GM12878 (cell line): Measurements from ENCODE around the gene FAM200B. TPM values are rescaled to one million over a fixed set of nuclear protein-coding genes. Genes with fewer than 3 reads are reported as not detected.

Experiments
- ATAC-seq: fragments of 200-7000 bp; cut with Tn5 transposase; 3 replicates; pipeline ENCODE4 v1.9.1; 2020; ENCODE audit warnings: mild to moderate bottlenecking, moderate library complexity
- BruUV-seq: library from RNA; stranded (reverse); fragments of 400-500 nt; replicated peaks from 2 replicates; lab custom pipeline; 2021; lab: Mats Ljungman, UMichigan
- CTCF ChIA-PET: fragments of 300-600 bp; sonication (Branson Sonifier 250); formaldehyde crosslinking; extraction: SDS; loops from one replicate; lab custom pipeline; 2021; ENCODE audit warnings: inconsistent platforms; lab: Yijun Ruan, JAX
- POLR2A ChIA-PET: fragments of 350-600 bp; formaldehyde crosslinking; extraction: SDS; loops from one replicate; lab custom pipeline; 2021; ENCODE audit warnings: inconsistent platforms; lab: Charles Lee
- RAD21 ChIA-PET: fragments of 300-600 bp; sonication (Branson Sonifier 250); formaldehyde crosslinking; loops from one replicate; lab custom pipeline; 2023; ENCODE audit warnings: antibody characterized with exemption; ENCODE audit not compliant: unreplicated experiment; lab: Charles Lee
- SMC1A ChIA-PET: fragments of 300-600 bp; sonication (Branson Sonifier 250); formaldehyde crosslinking; loops from one replicate; lab custom pipeline; 2023; ENCODE audit not compliant: unreplicated experiment, uncharacterized antibody; lab: Charles Lee
- DNase-seq: peaks from one replicate; pipeline ENCODE4 v3.0.0-alpha.2; 2011; ENCODE audit warnings: low read depth, low spot score
- FAIRE-seq: peaks from 3 replicates; lab custom pipeline; 2011; peaks lifted over from hg19 to GRCh38; lab: Jason Lieb, UNC
- H2AFZ ChIP-seq: 2 replicates; pipeline ENCODE4 v1.6.0; 2011; ENCODE audit warnings: low read depth, low read length, control low read depth; ENCODE audit not compliant: control insufficient read depth
- H3K27ac ChIP-seq: 2 replicates; pipeline ENCODE4 v1.5.1; 2011; ENCODE audit warnings: control low read depth; ENCODE audit not compliant: control insufficient read depth, insufficient read depth
- H3K27me3 ChIP-seq, 2 experiments: replicated peaks in 1 of 2; 2 replicates each; pipeline versions ENCODE4 v1.6.0 to v1.6.1; 2011; ENCODE audit warnings: low read length in 1 of 2; ENCODE audit not compliant: control insufficient read depth in 2 of 2, insufficient read depth in 2 of 2
- H3K36me3 ChIP-seq, 2 experiments: 2 replicates each; pipeline ENCODE4 v1.5.1; 2011; ENCODE audit warnings: low read length in 1 of 2; ENCODE audit not compliant: control insufficient read depth in 2 of 2, insufficient read depth in 2 of 2
- H3K4me1 ChIP-seq: 2 replicates; pipeline ENCODE4 v1.6.1; 2011; ENCODE audit warnings: mild to moderate bottlenecking, low read length, moderate library complexity, mixed read lengths; ENCODE audit not compliant: control insufficient read depth, insufficient read depth
- H3K4me2 ChIP-seq: 2 replicates; pipeline ENCODE4 v1.6.0; 2011; ENCODE audit warnings: control low read depth; ENCODE audit not compliant: control insufficient read depth, insufficient read depth
- H3K4me3 ChIP-seq: fragments of 200-600 bp; sonication (generic); 2 replicates; pipeline ENCODE4 v1.5.1; 2016
- H3K79me2 ChIP-seq: 2 replicates; pipeline ENCODE4 v1.6.0; 2011; ENCODE audit warnings: low read length; ENCODE audit not compliant: control insufficient read depth, insufficient read depth
- H3K9ac ChIP-seq: 2 replicates; pipeline ENCODE4 v1.8.0; 2011; ENCODE audit warnings: low read length, control low read depth, mixed read lengths; ENCODE audit not compliant: control insufficient read depth, insufficient read depth
- H3K9me3 ChIP-seq: replicated peaks from 3 replicates; pipeline ENCODE4 v1.5.1; 2011; ENCODE audit warnings: mild to moderate bottlenecking, low read length; ENCODE audit not compliant: control insufficient read depth, insufficient read depth
- H4K20me1 ChIP-seq: 2 replicates; pipeline ENCODE4 v1.6.0; 2011; ENCODE audit not compliant: control insufficient read depth, insufficient read depth
- CHD4 ChIP-seq: fragments of 200-600 bp; sonication (generic); IDR thresholded peaks from 2 replicates; pipeline ENCODE4 v1.6.1; 2016; ENCODE audit warnings: mild to moderate bottlenecking
- KDM1A ChIP-seq: fragments of 200-600 bp; sonication (generic); IDR thresholded peaks from 2 replicates; pipeline ENCODE4 v1.6.1; 2016; ENCODE audit warnings: borderline replicate concordance
- NFIC ChIP-seq: IDR thresholded peaks from 2 replicates; pipeline ENCODE4 v1.6.1; 2012; ENCODE audit warnings: low read depth, mild to moderate bottlenecking, inconsistent platforms, low read length, moderate library complexity
- PKNOX1 ChIP-seq: fragments of 450-650 bp; IDR thresholded peaks from 2 replicates; pipeline ENCODE4 v1.6.1; 2016; ENCODE audit warnings: mild to moderate bottlenecking
- RUNX3 ChIP-seq: IDR thresholded peaks from 2 replicates; pipeline ENCODE4 v1.6.1; 2012; ENCODE audit warnings: low read length, inconsistent platforms
- SIX5 ChIP-seq: IDR thresholded peaks from 2 replicates; pipeline ENCODE4 v1.6.1; 2011; ENCODE audit warnings: mild to moderate bottlenecking, low read depth, low read length, moderate library complexity; ENCODE audit not compliant: severe bottlenecking
- STAT3 ChIP-seq: IDR thresholded peaks from 2 replicates; pipeline ENCODE4 v1.6.1; 2011; ENCODE audit warnings: low read depth, low read length, improper control_type of control experiment
- ZBTB4 ChIP-seq: fragments of 450-650 bp; formaldehyde crosslinking; IDR thresholded peaks from 2 replicates; pipeline ENCODE4 v1.4.0; 2022; ENCODE audit warnings: mild to moderate bottlenecking, moderate library complexity
- WGBS: methylation state at CpG from one replicate; pipeline ENCODE4 v1.1.6; 2016; ENCODE audit warnings: low lambda C conversion rate; ENCODE audit not compliant: insufficient replicate concordance, insufficient coverage; ENCODE audit errors: missing lambda C conversion rate; 5-methylcytosine and 5-hydroxymethylcytosine counted together
- in situ Hi-C: fragments of 300-500 bp; cut with MboI; formaldehyde crosslinking; loops from 9 replicates; pipeline ENCODE4 v1.14.3; 2018; ENCODE audit warnings: mixed read lengths
- intact Hi-C: fragments of 100-400 bp; cut with micrococcal nuclease; formaldehyde crosslinking; loops from one replicate; pipeline ENCODE4 v1.14.2; 2022; ENCODE audit not compliant: unreplicated experiment
- polyA plus RNA-seq, 11 experiments: library from polyadenylated mRNA; depleted of rRNA in 4 of 11; unstranded in 6 of 11; stranded (reverse) in 5 of 11; fragments of >200 nt; fragmentation: Nextera tagmentation in 4 of 11; fragmentation: Illumina TruSeq in 1 of 11; extraction: Ambion mirVana in 4 of 11; extraction: Trizol in 1 of 11; gene quantifications; 1 replicate in 1 of 11; 2 replicates in 10 of 11; pipeline versions ENCODE4 v1.2.1 to v1.2.3, GENCODE V29; 2011 to 2016; ENCODE audit warnings: inconsistent platforms in 2 of 11, missing spikeins in 2 of 11, low read depth in 1 of 11
- total RNA-seq, 4 experiments: library from RNA; depleted of rRNA in 3 of 4; stranded (reverse); fragments of >200 nt in 3 of 4; fragmentation: Illumina TruSeq in 1 of 4; extraction: Trizol in 1 of 4; gene quantifications; 2 replicates each; pipeline versions ENCODE4 v1.2.1 to v1.2.3, GENCODE V29; 2013 to 2021

FAM200B gene
- total and polyA plus RNA-seq, 10 of the 15 experiments (the other 5 are each of a cell fraction or from before 2014, with no cell fraction given): 13.8 to 48.5 (median 25.5) TPM

GRCh38 chr4:15670576-15670975 lies 11.1 kb upstream of the FAM200B start:
- 29% methylated on average over 1 of the region's 3 CpGs for WGBS
- SMC1A ChIA-PET: interaction anchor here (0.8 kb wide), 1 partner anchor 554 kb away, joined by 3 read pairs; no protein-coding TSS in a partner anchor
- H4K20me1 ChIP-seq: no peaks in the 10 kb centered on the region
- POLR2A ChIA-PET: interaction anchor here (0.9 kb wide), 1 partner anchor 8 kb away, joined by 4 read pairs; no protein-coding TSS in a partner anchor
- ATAC-seq (no peak), FAIRE-seq (no peak), DNase-seq (no peak)
- no peaks in the 10 kb centered on the region for H3K27me3 ChIP-seq
- CTCF ChIA-PET: interaction anchor here (0.6 to 2.6 kb wide), 3 partner anchors 8 to 528 kb away, joined by 3 to 7 read pairs (median 3); no protein-coding TSS in a partner anchor
- intact Hi-C loops (no loop called here), in situ Hi-C loops (no loop called here)
- no peak overlapping the region for H2AFZ ChIP-seq
- peaks cover 21% of the 10 kb centered on the region for H3K79me2 ChIP-seq
- BruUV-seq: no TSS peak
- TF ChIP-seq SIX5: no peak
- TF ChIP-seq RUNX3: no peak
- no peak for TF ChIP-seq ZBTB4 (CRISPR knock-in tag)
- no peak for TF ChIP-seq KDM1A
- no peak for TF ChIP-seq STAT3
- no peak for TF ChIP-seq CHD4
- TF ChIP-seq PKNOX1: no peak
- no peak for TF ChIP-seq NFIC
- no peaks in the 10 kb centered on the region for H3K4me1 ChIP-seq
- no peak overlapping the region for H3K4me3 ChIP-seq
- RAD21 ChIA-PET: no interaction called here
- peaks cover 0 to 4% of the 10 kb centered on the region in 2 experiments; a peak in 3 of 4 replicates for H3K36me3 ChIP-seq
- no peaks in the 10 kb centered on the region for H3K9me3 ChIP-seq
- no peak overlapping the region for H3K27ac ChIP-seq
- H3K9ac ChIP-seq: no peak overlapping the region
- no peak overlapping the region for H3K4me2 ChIP-seq
